Measurements from ENCODE around the gene SPRR2G. TPM values are rescaled to one million over a fixed set of nuclear protein-coding genes. Genes with fewer than 3 reads are reported as not detected.

SPRR2G gene
- total RNA-seq = not detected in 2 replicates

GRCh38 chr1:153150846-153151245 is at the start of gene SPRR2G:
TSS of gene SPRR2G (minus strand) at chr1:153150890. CDS start at chr1:153150110, 780 bp downstream.

GRCh38 chr1:153113416-153113815 is 37.3 kb downstream of the SPRR2G start, which contains the start of gene SPRR2F:
TSS of gene SPRR2F (minus strand) at chr1:153113516. CDS start at chr1:153112733, 783 bp downstream.

Other genes starting within 250 kb of the SPRR2G start
- not detected in 2 replicates for gene IVL, start 242.3 kb downstream of the SPRR2G start, total RNA-seq
- gene SPRR5, start 203.7 kb downstream of the SPRR2G start, total RNA-seq = not detected in 2 replicates
- not detected in 2 replicates for gene SPRR4, start 180.2 kb downstream of the SPRR2G start, total RNA-seq
- gene SPRR1A, start 166.8 kb downstream of the SPRR2G start, total RNA-seq = not detected in 2 replicates
- not detected in 2 replicates for gene SPRR3, start 149.1 kb downstream of the SPRR2G start, total RNA-seq
- gene SPRR1B, start 119.7 kb downstream of the SPRR2G start, total RNA-seq = not detected in 2 replicates
- not detected in 2 replicates for gene SPRR2D, start 109.8 kb downstream of the SPRR2G start, total RNA-seq
- not detected in 2 replicates for gene SPRR2A, start 93.4 kb downstream of the SPRR2G start, total RNA-seq
- not detected in 2 replicates for gene SPRR2B, start 79.3 kb downstream of the SPRR2G start, total RNA-seq
- not detected in 2 replicates for gene SPRR2E, start 56.4 kb downstream of the SPRR2G start, total RNA-seq
- not detected in 2 replicates for gene SPRR2F, start 37.4 kb downstream of the SPRR2G start, total RNA-seq
- gene LELP1, start 52.5 kb upstream of the SPRR2G start, total RNA-seq = not detected in 2 replicates
- gene PRR9, start 66.7 kb upstream of the SPRR2G start, total RNA-seq = not detected in 2 replicates
- not detected in 2 replicates for gene LORICRIN, start 108.8 kb upstream of the SPRR2G start, total RNA-seq
- gene PGLYRP3, start 162.1 kb upstream of the SPRR2G start, total RNA-seq = not detected in 2 replicates
- not detected in 2 replicates for gene PGLYRP4, start 198.0 kb upstream of the SPRR2G start, total RNA-seq
- gene S100A9, start 207.0 kb upstream of the SPRR2G start, total RNA-seq = 0.28 and 0.83 TPM in 2 replicates
- gene S100A12, start 224.7 kb upstream of the SPRR2G start, total RNA-seq = not detected in 2 replicates
- not detected in 2 replicates for gene S100A8, start 240.2 kb upstream of the SPRR2G start, total RNA-seq